OCI-LY7 (cell line): Measurements from ENCODE around the gene ZBTB47.

ENCODE experiments used
- CTCF ChIP-seq: fragments of 200-600 bp; sonication (generic); conservative IDR thresholded peaks from 2 replicates; pipeline ENCODE4 v1.5.1; 2014; ENCODE audit warnings: mild to moderate bottlenecking, antibody characterized with exemption, low read length, moderate library complexity, mixed read lengths
- EZH2phosphoT487 ChIP-seq: fragments of 200-600 bp; sonication (generic); IDR thresholded peaks from 2 replicates; pipeline ENCODE4 v1.6.1; 2018; ENCODE audit warnings: low read depth, borderline replicate concordance, mild to moderate bottlenecking, mixed run types, antibody characterized with exemption, low read length, moderate library complexity, mixed read lengths

- TF ChIP-seq CTCF (no peak), EZH2phosphoT487 (no peak)
Observed at GRCh38 chr3:42640129-42640528, 13.4 kb upstream of the ZBTB47 start.
